VCaP (cell line): ENCODE measurements around the gene RRM2.

ENCODE experiments used
- H3K27ac ChIP-seq: fragments of 450-650 bp; 2 replicates; pipeline ENCODE4 v1.5.1; 2017
- CTCF ChIP-seq: fragments of 450-650 bp; conservative IDR thresholded peaks from 2 replicates; pipeline ENCODE4 v1.5.1; 2017; ENCODE audit warnings: mild to moderate bottlenecking, moderate library complexity

The RRM2 gene

GRCh38 chr2:10122500-10123280, at the start of gene RRM2:
RRM2 (plus strand) TSS chr2:10122739; CDS start chr2:10122799, 60 bp downstream.
- H3K27ac ChIP-seq = peak within 1 kb of the TSS; percentile 76
- TF ChIP-seq CTCF = no peak

- H3K27ac ChIP-seq = no peak overlapping the region
- TF ChIP-seq CTCF = no peak
Observed at GRCh38 chr2:10073706-10074105, 48.8 kb upstream of the RRM2 start.

GRCh38 chr2:10075101-10075500, 47.4 kb upstream of the RRM2 start:
- no peak overlapping the region for H3K27ac ChIP-seq
- no peak for TF ChIP-seq CTCF

- TF ChIP-seq CTCF = no peak
- no peak overlapping the region for H3K27ac ChIP-seq
Observed at GRCh38 chr2:10075571-10076209, 46.8 kb upstream of the RRM2 start.

- no peak for TF ChIP-seq CTCF
- no peak overlapping the region for H3K27ac ChIP-seq
Observed at GRCh38 chr2:10076511-10076910, 46.0 kb upstream of the RRM2 start.

GRCh38 chr2:10076988-10077527, 45.5 kb upstream of the RRM2 start:
- H3K27ac ChIP-seq = no peak overlapping the region
- no peak for TF ChIP-seq CTCF

GRCh38 chr2:10078001-10078400, 44.5 kb upstream of the RRM2 start:
- TF ChIP-seq CTCF = no peak
- no peak overlapping the region for H3K27ac ChIP-seq
